HepG2 (cell line): Measurements from ENCODE around the gene ATG7. TPM values are rescaled to one million over a fixed set of nuclear protein-coding genes. Genes with fewer than 3 reads are reported as not detected.

Experiments used
- ATAC-seq: fragments of 200-7000 bp; cut with Tn5 transposase; 3 replicates; pipeline ENCODE4 v1.9.1; 2020; ENCODE audit warnings: mild to moderate bottlenecking, moderate library complexity
- BruUV-seq: library from RNA; stranded (reverse); fragments of 400-500 nt; replicated peaks from 2 replicates; lab custom pipeline; 2021; lab: Mats Ljungman, UMichigan
- CTCF ChIA-PET: fragments of 300-600 bp; formaldehyde crosslinking; extraction: SDS; loops from one replicate; lab custom pipeline; 2021; ENCODE audit warnings: low total read pairs, inconsistent platforms, low intra/inter-chr PET ratio; lab: Yijun Ruan, JAX
- POLR2A ChIA-PET: fragments of 350-600 bp; sonication (Branson Sonifier 250); formaldehyde crosslinking; loops from one replicate; lab custom pipeline; 2020; ENCODE audit warnings: antibody characterized with exemption, inconsistent platforms; lab: Yijun Ruan, JAX
- DNase-seq: peaks from one replicate; pipeline ENCODE4 v3.0.0-alpha.2; 2015; ENCODE audit warnings: low spot score
- FAIRE-seq: peaks from 3 replicates; lab custom pipeline; 2011; peaks lifted over from hg19 to GRCh38; lab: Jason Lieb, UNC
- H2AFZ ChIP-seq: one replicate; pipeline ENCODE4 v1.6.1; 2011; ENCODE audit warnings: low read length, inconsistent platforms
- H3K27ac ChIP-seq: fragments of 300-600 bp; 3 replicates; pipeline ENCODE4 v1.8.0; 2011; ENCODE audit warnings: mixed run types, mild to moderate bottlenecking, mixed read lengths, low read length, inconsistent platforms; ENCODE audit not compliant: insufficient read depth; ENCODE audit errors: extremely low read length
- H3K27me3 ChIP-seq, 2 experiments: fragments of 200-600 bp in 1 of 2; 2 replicates in 1 of 2; 3 replicates in 1 of 2; pipeline versions ENCODE4 v1.6.0 to v1.8.0; 2011; ENCODE audit warnings: low read length in 2 of 2, mild to moderate bottlenecking in 2 of 2, moderate library complexity in 2 of 2, inconsistent platforms in 1 of 2; ENCODE audit not compliant: insufficient read depth in 2 of 2, control insufficient read depth in 1 of 2
- H3K36me3 ChIP-seq, 2 experiments: fragments of 200-600 bp in 1 of 2; replicated peaks in 1 of 2; 2 replicates in 1 of 2; 3 replicates in 1 of 2; pipeline versions ENCODE4 v1.5.1 to v1.8.0; 2011; ENCODE audit warnings: low read length in 2 of 2, inconsistent platforms in 1 of 2; ENCODE audit not compliant: insufficient read depth in 2 of 2, control insufficient read depth in 1 of 2
- H3K4me1 ChIP-seq: 2 replicates; pipeline ENCODE4 v1.5.1; 2012; ENCODE audit warnings: low read length, inconsistent platforms; ENCODE audit not compliant: insufficient read depth
- H3K4me2 ChIP-seq: 2 replicates; pipeline ENCODE4 v1.6.0; 2011; ENCODE audit warnings: low read depth, low read length, inconsistent platforms
- H3K4me3 ChIP-seq, 3 experiments: fragments of 200-600 bp in 1 of 3; sonication (generic), shearing (Covaris generic) in 1 of 3; replicated peaks in 1 of 3; 2 replicates each; pipeline ENCODE4 v1.5.1; 2011 to 2016; ENCODE audit warnings: low read length in 3 of 3, inconsistent platforms in 2 of 3, low read depth in 2 of 3, mild to moderate bottlenecking in 2 of 3, control low read depth in 1 of 3, mixed read lengths in 1 of 3; ENCODE audit not compliant: insufficient read depth in 1 of 3
- H3K79me2 ChIP-seq: one replicate; pipeline ENCODE4 v1.6.1; 2011; ENCODE audit warnings: low read length, inconsistent platforms; ENCODE audit not compliant: insufficient read depth
- H3K9ac ChIP-seq: 2 replicates; pipeline ENCODE4 v1.6.0; 2011; ENCODE audit warnings: mild to moderate bottlenecking, low read depth, low read length, inconsistent platforms; ENCODE audit not compliant: insufficient read depth
- H3K9me3 ChIP-seq: 2 replicates; pipeline ENCODE4 v1.5.1; 2012; ENCODE audit warnings: mild to moderate bottlenecking, low read length
- H4K20me1 ChIP-seq: 2 replicates; pipeline ENCODE4 v1.6.0; 2011; ENCODE audit warnings: inconsistent platforms, mild to moderate bottlenecking, low read length, moderate library complexity; ENCODE audit not compliant: insufficient read depth
- HDAC6 ChIP-seq: fragments of 200-600 bp; sonication (generic); IDR thresholded peaks from 2 replicates; pipeline ENCODE4 v1.7.0; 2017; ENCODE audit warnings: mild to moderate bottlenecking, antibody characterized with exemption, low read length, low read depth
- MAFG ChIP-seq: sonication (generic); formaldehyde crosslinking; IDR thresholded peaks from 2 replicates; pipeline ENCODE4 v1.5.1; 2020; ENCODE audit warnings: mild to moderate bottlenecking, missing genetic modification reagents
- RARG ChIP-seq: sonication (generic); formaldehyde crosslinking; IDR thresholded peaks from 2 replicates; pipeline ENCODE4 v1.4.0; 2020; ENCODE audit warnings: low read depth, mild to moderate bottlenecking, missing genetic modification reagents
- SAFB2 ChIP-seq: sonication (generic); formaldehyde crosslinking; IDR thresholded peaks from 2 replicates; pipeline ENCODE4 v1.5.1; 2020; ENCODE audit warnings: missing genetic modification reagents, low read depth, mild to moderate bottlenecking, borderline replicate concordance
- TCF7L2 ChIP-seq: IDR thresholded peaks from 2 replicates; pipeline ENCODE4 v1.6.1; 2011; ENCODE audit warnings: mild to moderate bottlenecking, low read depth, low read length, moderate library complexity
- TRIM22 ChIP-seq: fragments of 450-650 bp; IDR thresholded peaks from 2 replicates; pipeline ENCODE4 v1.6.1; 2017
- ZNF513 ChIP-seq: sonication (generic); formaldehyde crosslinking; conservative IDR thresholded peaks from 2 replicates; pipeline ENCODE4 v1.5.0; 2020; ENCODE audit warnings: missing genetic modification reagents
- ZNF580 ChIP-seq: IDR thresholded peaks from 2 replicates; pipeline ENCODE4 v1.6.1; 2016; ENCODE audit warnings: low read depth, borderline replicate concordance
- ZNF772 ChIP-seq: sonication (generic); formaldehyde crosslinking; IDR thresholded peaks from 2 replicates; pipeline ENCODE4 v1.5.0; 2020; ENCODE audit warnings: mild to moderate bottlenecking, missing genetic modification reagents
- ZNF816 ChIP-seq: sonication (generic); formaldehyde crosslinking; IDR thresholded peaks from 2 replicates; pipeline ENCODE4 v1.8.0; 2022; ENCODE audit warnings: missing genetic modification reagents, mild to moderate bottlenecking, borderline replicate concordance
- ZSCAN21 ChIP-seq: sonication (generic); formaldehyde crosslinking; IDR thresholded peaks from 2 replicates; pipeline ENCODE4 v1.8.0; 2022; ENCODE audit warnings: mild to moderate bottlenecking, missing genetic modification reagents, moderate library complexity, borderline replicate concordance
- WGBS: methylation state at CpG from one replicate; pipeline ENCODE4 v1.1.6; 2017; ENCODE audit warnings: low lambda C conversion rate; 5-methylcytosine and 5-hydroxymethylcytosine counted together
- in situ Hi-C: cut with HindIII; loops from 2 replicates; pipeline ENCODE4 v1.10.0; 2017; ENCODE audit warnings: low pct_unique_long_range_greater_than_20kb; ENCODE audit not compliant: extremely low pct_ligation_motif_present
- intact Hi-C: fragments of 100-400 bp; cut with micrococcal nuclease; formaldehyde crosslinking; loops from one replicate; pipeline ENCODE4 v1.10.0; 2022; ENCODE audit not compliant: unreplicated experiment
- polyA plus RNA-seq, 8 experiments: library from polyadenylated mRNA; depleted of rRNA in 3 of 8; stranded (reverse) in 7 of 8; unstranded in 1 of 8; fragments of >200 nt; fragmentation: Illumina TruSeq in 4 of 8; extraction: Trizol in 4 of 8; gene quantifications; 2 replicates each; pipeline versions ENCODE4 v1.2.1 to v1.2.3, GENCODE V29; 2011 to 2016; ENCODE audit warnings: low read depth in 4 of 8, missing spikeins in 1 of 8, mixed read lengths in 1 of 8; ENCODE audit not compliant: insufficient read depth in 1 of 8
- total RNA-seq, 5 experiments: library from RNA; depleted of rRNA; stranded (reverse); fragments of >200 nt; fragmentation: Illumina TruSeq; extraction: Trizol; gene quantifications; 2 replicates each; pipeline ENCODE4 v1.2.3, GENCODE V29; 2016; ENCODE audit warnings: low read depth in 1 of 5
- TF ChIP-seq, protein P1 (sequence below): sonication (generic); formaldehyde crosslinking; IDR thresholded peaks from 2 replicates; pipeline ENCODE4 v1.4.0; 2020; ENCODE audit warnings: mild to moderate bottlenecking, missing genetic modification reagents

ATG7 gene
- total and polyA plus RNA-seq, 2 of the 13 experiments (the other 11 are each of a cell fraction or from before 2014, with no cell fraction given), result 7.8 to 22.1 TPM

GRCh38 chr3:11230125-11230524 lies 42.1 kb upstream of the ATG7 start:
- intact Hi-C loops (no loop called here), in situ Hi-C loops (loop anchor here (10.0 kb wide), 1 partner anchor 425 kb away; no protein-coding TSS in a partner anchor)
- H3K9me3 ChIP-seq, result no peaks in the 10 kb centered on the region
- peaks cover 4 to 8% of the 10 kb centered on the region in 2 experiments; a peak in 4 of 5 replicates for H3K27me3 ChIP-seq
- H4K20me1 ChIP-seq, result no peaks in the 10 kb centered on the region
- DNase-seq (no peak), ATAC-seq (no peak), FAIRE-seq (no peak)
- TF ChIP-seq ZNF772 (no peak), ZNF580 (no peak), RARG (CRISPR knock-in tag) (no peak), TCF7L2 (no peak), HDAC6 (no peak), ZNF513 (no peak), ZNF816 (CRISPR knock-in tag) (no peak), SAFB2 (CRISPR knock-in tag) (no peak), ZSCAN21 (CRISPR knock-in tag) (no peak), TRIM22 (no peak), MAFG (CRISPR knock-in tag) (no peak)
- TF ChIP-seq, protein P1, sequence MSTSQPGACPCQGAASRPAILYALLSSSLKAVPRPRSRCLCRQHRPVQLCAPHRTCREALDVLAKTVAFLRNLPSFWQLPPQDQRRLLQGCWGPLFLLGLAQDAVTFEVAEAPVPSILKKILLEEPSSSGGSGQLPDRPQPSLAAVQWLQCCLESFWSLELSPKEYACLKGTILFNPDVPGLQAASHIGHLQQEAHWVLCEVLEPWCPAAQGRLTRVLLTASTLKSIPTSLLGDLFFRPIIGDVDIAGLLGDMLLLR (CRISPR knock-in tag), result no peak
- no peaks in the 10 kb centered on the region for H3K36me3 ChIP-seq
- WGBS, result no CpG with 5 or more reads among the region's 4 CpGs
- no peak overlapping the region for H3K4me3 ChIP-seq
- no peak overlapping the region for H3K9ac ChIP-seq
- H2AFZ ChIP-seq, result no peak overlapping the region
- H3K4me2 ChIP-seq, result no peak overlapping the region
- no peaks in the 10 kb centered on the region for H3K4me1 ChIP-seq
- CTCF ChIA-PET, result no interaction called here
- POLR2A ChIA-PET, result no interaction called here
- no peaks in the 10 kb centered on the region for H3K79me2 ChIP-seq
- no peak overlapping the region for H3K27ac ChIP-seq
- BruUV-seq, result no TSS peak
